Measurements from ENCODE around the gene KIAA0825. TPM values are rescaled to one million over a fixed set of nuclear protein-coding genes. Genes with fewer than 3 reads are reported as not detected.

KIAA0825 gene
- total and polyA plus RNA-seq, 4 donors: 0.54 to 4.3 (median 3.7) TPM; not detected in 1

- H3K9me3 ChIP-seq (ENCODE audit: control insufficient read depth, low read length): no peaks in the 10 kb centered on the region
- H3K4me1 ChIP-seq (ENCODE audit: control insufficient read depth in 1 of 2, insufficient read depth in 2 of 2, low read length in 2 of 2): no peaks in the 10 kb centered on the region
- intact Hi-C loops (cut with DNase I): loop anchor here in 1 of 2 donors (5.0 kb wide), 1 partner anchor 211 kb away; no protein-coding TSS in a partner anchor
- DNase-seq: no peak
- no peaks in the 10 kb centered on the region for H3K36me3 ChIP-seq (ENCODE audit: control insufficient read depth in 1 of 2, insufficient read depth in 2 of 2, low read length in 1 of 2)
- ATAC-seq (ENCODE audit: low FRiP score): no peak
- no peak overlapping the region for H3K4me3 ChIP-seq (ENCODE audit: low read length in 2 of 2)
- WGBS, 2 donors: 84 to 88% methylated on average over 2 of the region's 2 CpGs
- no peaks in the 10 kb centered on the region for H3K27me3 ChIP-seq (ENCODE audit: control insufficient read depth in 1 of 2, insufficient read depth in 2 of 2, low read length in 1 of 2)
- H3K27ac ChIP-seq (ENCODE audit: low read depth in 1 of 2, low read length in 2 of 2): no peak overlapping the region
Measured at GRCh38 chr5:94526706-94527105, 91.7 kb downstream of the KIAA0825 start.

- Histone ChIP-seq H3K4me1 (ENCODE audit: control insufficient read depth in 1 of 2, insufficient read depth in 2 of 2, low read length in 2 of 2) (no peaks in the 10 kb centered on the region), H3K36me3 (ENCODE audit: control insufficient read depth in 1 of 2, insufficient read depth in 2 of 2, low read length in 1 of 2) (no peaks in the 10 kb centered on the region), H3K27ac (ENCODE audit: low read depth in 1 of 2, low read length in 2 of 2) (no peak overlapping the region), H3K9me3 (ENCODE audit: control insufficient read depth, low read length) (no peaks in the 10 kb centered on the region), H3K27me3 (ENCODE audit: control insufficient read depth in 1 of 2, insufficient read depth in 2 of 2, low read length in 1 of 2) (no peaks in the 10 kb centered on the region), H3K4me3 (ENCODE audit: low read length in 2 of 2) (no peak overlapping the region)
- DNase-seq: no peak
- 72 to 74% methylated on average over 4 of the region's 4 CpGs for WGBS, 2 donors
- ATAC-seq (ENCODE audit: low FRiP score): no peak
- intact Hi-C loops (cut with DNase I): loop anchor here in 1 of 2 donors (5.0 kb wide), 1 partner anchor 212 kb away; no protein-coding TSS in a partner anchor
Measured at GRCh38 chr5:94524841-94525697, 93.3 kb downstream of the KIAA0825 start.

DNA sequence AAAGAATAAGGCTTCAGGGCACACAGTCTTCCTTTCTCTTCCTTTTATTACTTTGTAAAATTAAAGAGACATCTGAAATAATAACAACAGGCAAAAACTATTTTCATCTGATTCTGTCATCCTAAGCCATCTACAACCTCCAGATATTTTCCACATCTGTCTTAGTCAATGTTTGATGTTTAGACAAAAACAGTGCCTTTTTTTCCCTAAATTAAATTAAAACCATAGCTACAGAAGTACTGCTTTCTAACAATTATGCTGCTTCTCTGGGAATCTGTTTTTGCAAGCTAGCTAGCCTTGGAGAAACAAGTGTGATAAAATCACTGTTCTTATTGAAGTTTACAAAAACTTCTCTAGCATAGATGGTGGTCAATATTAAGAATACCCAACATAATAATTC, 95.4 kb downstream of the KIAA0825 start:
- Histone ChIP-seq H3K36me3 (ENCODE audit: control insufficient read depth in 1 of 2, insufficient read depth in 2 of 2, low read length in 1 of 2) (no peaks in the 10 kb centered on the region), H3K27ac (ENCODE audit: low read depth in 1 of 2, low read length in 2 of 2) (no peak overlapping the region), H3K9me3 (ENCODE audit: control insufficient read depth, low read length) (no peaks in the 10 kb centered on the region), H3K27me3 (ENCODE audit: control insufficient read depth in 1 of 2, insufficient read depth in 2 of 2, low read length in 1 of 2) (no peaks in the 10 kb centered on the region), H3K4me3 (ENCODE audit: low read length in 2 of 2) (no peak overlapping the region), H3K4me1 (ENCODE audit: control insufficient read depth in 1 of 2, insufficient read depth in 2 of 2, low read length in 2 of 2) (no peaks in the 10 kb centered on the region)
- no peak for DNase-seq
- no peak for ATAC-seq (ENCODE audit: low FRiP score)
- intact Hi-C loops (cut with DNase I): no loop called here

GRCh38 chr5:94522117-94522516, 96.3 kb downstream of the KIAA0825 start:
- DNase-seq (no peak), ATAC-seq (ENCODE audit: low FRiP score) (no peak)
- Histone ChIP-seq H3K4me3 (ENCODE audit: low read length in 2 of 2) (no peak overlapping the region), H3K9me3 (ENCODE audit: control insufficient read depth, low read length) (no peaks in the 10 kb centered on the region), H3K27me3 (ENCODE audit: control insufficient read depth in 1 of 2, insufficient read depth in 2 of 2, low read length in 1 of 2) (no peaks in the 10 kb centered on the region), H3K4me1 (ENCODE audit: control insufficient read depth in 1 of 2, insufficient read depth in 2 of 2, low read length in 2 of 2) (no peaks in the 10 kb centered on the region), H3K27ac (ENCODE audit: low read depth in 1 of 2, low read length in 2 of 2) (no peak overlapping the region), H3K36me3 (ENCODE audit: control insufficient read depth in 1 of 2, insufficient read depth in 2 of 2, low read length in 1 of 2) (no peaks in the 10 kb centered on the region)
- 93 to 98% methylated on average over 1 of the region's 1 CpG for WGBS, 2 donors
- intact Hi-C loops (cut with DNase I): no loop called here

GRCh38 chr5:94517490-94518488, 100.6 kb downstream of the KIAA0825 start:
- no peak overlapping the region for H3K27ac ChIP-seq (ENCODE audit: low read depth in 1 of 2, low read length in 2 of 2)
- WGBS, 2 donors: 78 to 94% methylated on average over 3 of the region's 3 CpGs

DNA sequence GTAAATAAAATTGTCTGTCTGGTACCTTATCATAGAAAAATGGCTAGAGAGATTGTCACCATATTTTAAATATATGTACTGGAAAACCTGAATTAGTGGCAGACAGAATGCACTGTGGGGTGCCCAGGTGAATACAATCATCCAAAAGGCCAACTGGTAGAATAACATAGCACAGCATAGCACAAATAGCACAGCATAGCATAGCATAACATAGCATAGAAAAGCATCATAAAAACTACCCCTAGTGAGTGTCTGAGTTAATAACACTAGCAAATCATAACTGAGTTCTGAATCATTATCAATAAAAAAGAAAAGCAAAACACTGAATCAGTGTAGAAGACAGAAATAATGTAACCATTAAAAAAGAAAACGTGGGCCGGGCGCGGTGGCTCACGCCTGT, 102.3 kb downstream of the KIAA0825 start:
- H3K4me3 ChIP-seq (ENCODE audit: low read length in 2 of 2): no peak overlapping the region
- H3K27me3 ChIP-seq (ENCODE audit: control insufficient read depth in 1 of 2, insufficient read depth in 2 of 2, low read length in 1 of 2): no peaks in the 10 kb centered on the region
- no peaks in the 10 kb centered on the region for H3K9me3 ChIP-seq (ENCODE audit: control insufficient read depth, low read length)
- DNase-seq (no peak), ATAC-seq (ENCODE audit: low FRiP score) (no peak)
- WGBS, 2 donors: 97 to 98% methylated on average over 5 of the region's 5 CpGs
- no peaks in the 10 kb centered on the region for H3K36me3 ChIP-seq (ENCODE audit: control insufficient read depth in 1 of 2, insufficient read depth in 2 of 2, low read length in 1 of 2)
- no peak overlapping the region for H3K27ac ChIP-seq (ENCODE audit: low read depth in 1 of 2, low read length in 2 of 2)
- no peaks in the 10 kb centered on the region for H3K4me1 ChIP-seq (ENCODE audit: control insufficient read depth in 1 of 2, insufficient read depth in 2 of 2, low read length in 2 of 2)
- intact Hi-C loops (cut with DNase I): no loop called here

More at GRCh38 chr5:94517490-94518488, 100.6 kb downstream of the KIAA0825 start:
- Histone ChIP-seq H3K4me1 (ENCODE audit: control insufficient read depth in 1 of 2, insufficient read depth in 2 of 2, low read length in 2 of 2) (no peaks in the 10 kb centered on the region), H3K27me3 (ENCODE audit: control insufficient read depth in 1 of 2, insufficient read depth in 2 of 2, low read length in 1 of 2) (no peaks in the 10 kb centered on the region), H3K4me3 (ENCODE audit: low read length in 2 of 2) (no peak overlapping the region), H3K36me3 (ENCODE audit: control insufficient read depth in 1 of 2, insufficient read depth in 2 of 2, low read length in 1 of 2) (no peaks in the 10 kb centered on the region), H3K9me3 (ENCODE audit: control insufficient read depth, low read length) (no peaks in the 10 kb centered on the region)
- DNase-seq: no peak
- intact Hi-C loops (cut with DNase I): no loop called here
- ATAC-seq (ENCODE audit: low FRiP score): no peak

GRCh38 chr5:94508461-94509148, 109.8 kb downstream of the KIAA0825 start:
- Histone ChIP-seq H3K27me3 (ENCODE audit: control insufficient read depth in 1 of 2, insufficient read depth in 2 of 2, low read length in 1 of 2) (no peaks in the 10 kb centered on the region), H3K4me3 (ENCODE audit: low read length in 2 of 2) (no peak overlapping the region), H3K27ac (ENCODE audit: low read depth in 1 of 2, low read length in 2 of 2) (no peak overlapping the region), H3K36me3 (ENCODE audit: control insufficient read depth in 1 of 2, insufficient read depth in 2 of 2, low read length in 1 of 2) (no peaks in the 10 kb centered on the region), H3K9me3 (ENCODE audit: control insufficient read depth, low read length) (no peaks in the 10 kb centered on the region), H3K4me1 (ENCODE audit: control insufficient read depth in 1 of 2, insufficient read depth in 2 of 2, low read length in 2 of 2) (no peaks in the 10 kb centered on the region)
- ATAC-seq (ENCODE audit: low FRiP score): no peak
- intact Hi-C loops (cut with DNase I): no loop called here
- 57 to 65% methylated on average over 4 of the region's 4 CpGs for WGBS, 2 donors
- no peak for DNase-seq

DNA sequence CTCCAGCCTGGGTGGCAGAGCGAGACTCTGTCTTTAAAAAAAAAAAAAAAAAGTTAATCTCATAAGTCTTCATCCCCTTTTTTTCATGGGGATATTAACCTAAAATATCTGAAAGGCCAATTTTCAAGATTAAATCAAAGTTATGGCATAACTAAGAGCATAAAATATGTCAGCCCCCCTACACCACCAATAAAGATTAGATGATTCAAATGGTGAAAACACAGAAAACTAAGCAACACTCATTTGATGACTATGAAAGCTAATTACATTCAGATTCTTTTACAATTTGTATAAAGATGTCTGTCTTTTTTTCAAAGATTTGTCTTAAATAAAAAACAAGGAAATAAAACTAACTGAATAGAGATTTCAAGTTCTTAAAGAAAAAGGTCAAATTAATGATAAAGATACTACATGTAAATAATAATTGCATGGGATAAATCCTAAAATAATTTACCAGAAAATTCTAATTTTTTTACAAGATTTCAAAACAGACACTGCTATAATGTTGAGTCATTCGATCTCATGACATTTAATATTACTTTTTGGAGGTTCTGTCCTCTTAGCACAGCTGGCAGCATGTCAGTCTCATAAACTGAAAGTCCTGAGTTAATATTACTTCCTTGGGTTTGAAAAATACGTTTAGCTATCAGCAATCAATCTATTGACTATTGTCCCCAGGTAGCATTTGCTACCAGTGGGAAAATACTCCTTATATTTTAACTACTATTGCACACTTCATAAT, 112.9 kb downstream of the KIAA0825 start:
- Histone ChIP-seq H3K4me3 (ENCODE audit: low read length in 2 of 2) (no peak overlapping the region), H3K27me3 (ENCODE audit: control insufficient read depth in 1 of 2, insufficient read depth in 2 of 2, low read length in 1 of 2) (no peaks in the 10 kb centered on the region), H3K27ac (ENCODE audit: low read depth in 1 of 2, low read length in 2 of 2) (no peak overlapping the region), H3K4me1 (ENCODE audit: control insufficient read depth in 1 of 2, insufficient read depth in 2 of 2, low read length in 2 of 2) (no peaks in the 10 kb centered on the region), H3K9me3 (ENCODE audit: control insufficient read depth, low read length) (no peaks in the 10 kb centered on the region), H3K36me3 (ENCODE audit: control insufficient read depth in 1 of 2, insufficient read depth in 2 of 2, low read length in 1 of 2) (no peaks in the 10 kb centered on the region)
- DNase-seq (no peak), ATAC-seq (ENCODE audit: low FRiP score) (no peak)
- WGBS, 2 donors: 82 to 84% methylated on average over 3 of the region's 3 CpGs
- intact Hi-C loops (cut with DNase I): no loop called here
